ENCODE data around the gene CEBPG.

Gene CEBPG

GRCh38 chr19:33347300-33347699, 26.2 kb upstream of the CEBPG start:
- TF ChIP-seq TCF4 (CRISPR knock-in tag; IDR thresholded peaks at IDR 0.05; ENCODE audit: borderline replicate concordance) (no peak), PPARA (CRISPR knock-in tag; IDR thresholded peaks at IDR 0.05; ENCODE audit: borderline replicate concordance) (no peak), ARNTL (CRISPR knock-in tag; IDR thresholded peaks at IDR 0.05; ENCODE audit: borderline replicate concordance, low read depth) (no peak), OSR1 (CRISPR knock-in tag; IDR thresholded peaks at IDR 0.05) (no peak)
- no peak for ATAC-seq

- TF ChIP-seq PATZ1 (CRISPR knock-in tag; IDR thresholded peaks at IDR 0.05; ENCODE audit: borderline replicate concordance) (no peak), ZC3H10 (CRISPR knock-in tag; IDR thresholded peaks at IDR 0.05) (no peak), ZNF565 (CRISPR knock-in tag; conservative IDR thresholded peaks at IDR 0.05; ENCODE audit: low read depth) (no peak), ESRRG (CRISPR knock-in tag; IDR thresholded peaks at IDR 0.05) (no peak), ISL1 (CRISPR knock-in tag; IDR thresholded peaks at IDR 0.05) (no peak), CREB5 (CRISPR knock-in tag; IDR thresholded peaks at IDR 0.05; ENCODE audit: low read depth) (no peak)
- ATAC-seq, result peak; percentile 40; the same call in 2 of the 3 replicates
These were observed 25.1 kb upstream of the CEBPG start for GRCh38 chr19:33348301-33349010.

- no peak for ATAC-seq
- TF ChIP-seq ESRRG (CRISPR knock-in tag; IDR thresholded peaks at IDR 0.05), result no peak
- TF ChIP-seq CSDC2 (CRISPR knock-in tag; IDR thresholded peaks at IDR 0.05), result no peak
- no peak for TF ChIP-seq GLIS3 (CRISPR knock-in tag; IDR thresholded peaks at IDR 0.05)
- TF ChIP-seq CREB5 (CRISPR knock-in tag; IDR thresholded peaks at IDR 0.05; ENCODE audit: low read depth), result no peak
- no peak for TF ChIP-seq ZNF70 (CRISPR knock-in tag; IDR thresholded peaks at IDR 0.05)
These were observed 23.9 kb upstream of the CEBPG start for GRCh38 chr19:33349319-33350289.

DNA sequence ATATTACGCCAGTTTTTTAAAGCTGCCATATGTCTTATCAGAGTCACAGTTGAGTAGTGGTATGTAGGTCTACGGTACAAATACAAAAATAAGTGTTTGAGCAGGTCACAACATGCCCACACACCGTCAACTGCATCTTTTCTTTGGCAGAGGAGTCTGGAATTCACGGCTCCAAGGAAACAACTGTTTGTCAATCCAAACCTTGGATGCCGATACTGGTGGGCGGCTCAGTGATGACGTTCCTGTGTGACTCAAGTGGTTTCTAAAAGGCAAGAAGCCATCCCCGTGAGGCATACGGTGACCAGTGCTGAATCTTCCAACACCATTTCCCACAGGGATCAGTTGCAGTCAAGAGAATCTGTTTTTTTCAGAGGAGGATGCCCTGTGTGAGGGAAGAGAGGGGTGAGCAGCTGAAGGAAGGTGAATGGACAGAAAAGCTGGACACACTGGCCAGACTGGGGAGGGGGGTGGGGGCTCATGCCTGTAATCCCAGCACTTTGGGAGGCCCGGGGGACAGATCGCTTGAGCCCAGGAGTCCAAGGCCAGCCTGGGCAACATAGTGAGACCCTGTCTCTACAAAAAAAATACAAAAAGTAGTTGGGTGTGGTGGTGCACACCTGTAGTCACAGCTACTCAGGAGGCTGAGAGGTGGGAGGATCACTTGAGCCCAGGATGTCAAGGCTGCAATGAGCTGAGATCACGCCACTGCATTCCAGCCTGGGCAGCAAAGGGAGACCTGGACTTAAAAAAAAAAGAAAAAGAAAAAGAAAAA, 22.8 kb upstream of the CEBPG start:
- TF ChIP-seq TCF4 (CRISPR knock-in tag; IDR thresholded peaks at IDR 0.05; ENCODE audit: borderline replicate concordance), result no peak
- no peak for TF ChIP-seq TSHZ2 (CRISPR knock-in tag; IDR thresholded peaks at IDR 0.05)
- no peak for TF ChIP-seq ZNF565 (CRISPR knock-in tag; conservative IDR thresholded peaks at IDR 0.05; ENCODE audit: low read depth)
- ATAC-seq, result no peak

- ATAC-seq, result no peak
- TF ChIP-seq, protein P1, sequence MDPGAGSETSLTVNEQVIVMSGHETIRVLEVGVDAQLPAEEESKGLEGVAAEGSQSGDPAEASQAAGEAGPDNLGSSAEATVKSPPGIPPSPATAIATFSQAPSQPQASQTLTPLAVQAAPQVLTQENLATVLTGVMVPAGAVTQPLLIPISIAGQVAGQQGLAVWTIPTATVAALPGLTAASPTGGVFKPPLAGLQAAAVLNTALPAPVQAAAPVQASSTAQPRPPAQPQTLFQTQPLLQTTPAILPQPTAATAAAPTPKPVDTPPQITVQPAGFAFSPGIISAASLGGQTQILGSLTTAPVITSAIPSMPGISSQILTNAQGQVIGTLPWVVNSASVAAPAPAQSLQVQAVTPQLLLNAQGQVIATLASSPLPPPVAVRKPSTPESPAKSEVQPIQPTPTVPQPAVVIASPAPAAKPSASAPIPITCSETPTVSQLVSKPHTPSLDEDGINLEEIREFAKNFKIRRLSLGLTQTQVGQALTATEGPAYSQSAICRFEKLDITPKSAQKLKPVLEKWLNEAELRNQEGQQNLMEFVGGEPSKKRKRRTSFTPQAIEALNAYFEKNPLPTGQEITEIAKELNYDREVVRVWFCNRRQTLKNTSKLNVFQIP (CRISPR knock-in tag; IDR thresholded peaks at IDR 0.05; ENCODE audit: borderline replicate concordance, low read depth), result no peak
- TF ChIP-seq TCF4 (CRISPR knock-in tag; IDR thresholded peaks at IDR 0.05; ENCODE audit: borderline replicate concordance) (no peak), ZC3H10 (CRISPR knock-in tag; IDR thresholded peaks at IDR 0.05) (no peak), ZNF565 (CRISPR knock-in tag; conservative IDR thresholded peaks at IDR 0.05; ENCODE audit: low read depth) (no peak), ARNTL (CRISPR knock-in tag; IDR thresholded peaks at IDR 0.05; ENCODE audit: borderline replicate concordance, low read depth) (no peak), GLIS3 (CRISPR knock-in tag; IDR thresholded peaks at IDR 0.05) (no peak), TOX (CRISPR knock-in tag; IDR thresholded peaks at IDR 0.05; ENCODE audit: borderline replicate concordance) (no peak), OSR1 (CRISPR knock-in tag; IDR thresholded peaks at IDR 0.05) (no peak), ZNF70 (CRISPR knock-in tag; IDR thresholded peaks at IDR 0.05) (no peak), ZNF8 (CRISPR knock-in tag; IDR thresholded peaks at IDR 0.05) (no peak), RARB (CRISPR knock-in tag; IDR thresholded peaks at IDR 0.05) (no peak), ZFP3 (CRISPR knock-in tag; IDR thresholded peaks at IDR 0.05) (no peak), ISL1 (CRISPR knock-in tag; IDR thresholded peaks at IDR 0.05) (no peak)
- TF ChIP-seq, protein P2, sequence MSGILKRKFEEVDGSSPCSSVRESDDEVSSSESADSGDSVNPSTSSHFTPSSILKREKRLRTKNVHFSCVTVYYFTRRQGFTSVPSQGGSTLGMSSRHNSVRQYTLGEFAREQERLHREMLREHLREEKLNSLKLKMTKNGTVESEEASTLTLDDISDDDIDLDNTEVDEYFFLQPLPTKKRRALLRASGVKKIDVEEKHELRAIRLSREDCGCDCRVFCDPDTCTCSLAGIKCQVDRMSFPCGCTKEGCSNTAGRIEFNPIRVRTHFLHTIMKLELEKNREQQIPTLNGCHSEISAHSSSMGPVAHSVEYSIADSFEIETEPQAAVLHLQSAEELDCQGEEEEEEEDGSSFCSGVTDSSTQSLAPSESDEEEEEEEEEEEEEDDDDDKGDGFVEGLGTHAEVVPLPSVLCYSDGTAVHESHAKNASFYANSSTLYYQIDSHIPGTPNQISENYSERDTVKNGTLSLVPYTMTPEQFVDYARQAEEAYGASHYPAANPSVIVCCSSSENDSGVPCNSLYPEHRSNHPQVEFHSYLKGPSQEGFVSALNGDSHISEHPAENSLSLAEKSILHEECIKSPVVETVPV (CRISPR knock-in tag; IDR thresholded peaks at IDR 0.05), result no peak
These were observed 18.0 kb upstream of the CEBPG start for GRCh38 chr19:33355535-33355934.

Data from SK-N-SH treated with all-trans-retinoic acid at 6 μM for 48 hours (cell line).